C1 segment of cervical spinal cord (tissue), 14 donors: ENCODE results near the gene ABCB8.

Experiments used
- DNase-seq, 14 donors: peaks; one replicate each; lab custom pipeline; 2025; lab: John Stamatoyannopoulos, UW

ABCB8 gene

DNA sequence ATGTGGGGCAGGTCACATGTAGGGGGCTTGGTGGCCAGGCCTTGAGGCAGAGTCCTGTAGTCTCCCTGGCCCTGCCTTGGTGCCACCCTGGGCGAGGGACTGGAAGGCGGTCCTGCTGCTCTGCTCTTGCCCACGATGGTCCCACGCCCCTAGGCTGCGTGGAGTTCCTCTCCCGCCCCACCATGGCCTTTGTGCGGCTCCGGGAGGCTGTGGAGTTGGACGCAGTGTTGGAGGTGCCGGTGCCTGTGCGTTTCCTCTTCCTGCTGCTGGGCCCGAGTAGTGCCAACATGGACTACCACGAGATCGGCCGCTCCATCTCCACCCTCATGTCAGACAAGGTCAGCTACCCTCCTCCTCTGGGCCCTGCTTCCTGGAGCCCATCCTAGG is 42.3 kb downstream of the ABCB8 start:
- DNase-seq: no peak

DNA sequence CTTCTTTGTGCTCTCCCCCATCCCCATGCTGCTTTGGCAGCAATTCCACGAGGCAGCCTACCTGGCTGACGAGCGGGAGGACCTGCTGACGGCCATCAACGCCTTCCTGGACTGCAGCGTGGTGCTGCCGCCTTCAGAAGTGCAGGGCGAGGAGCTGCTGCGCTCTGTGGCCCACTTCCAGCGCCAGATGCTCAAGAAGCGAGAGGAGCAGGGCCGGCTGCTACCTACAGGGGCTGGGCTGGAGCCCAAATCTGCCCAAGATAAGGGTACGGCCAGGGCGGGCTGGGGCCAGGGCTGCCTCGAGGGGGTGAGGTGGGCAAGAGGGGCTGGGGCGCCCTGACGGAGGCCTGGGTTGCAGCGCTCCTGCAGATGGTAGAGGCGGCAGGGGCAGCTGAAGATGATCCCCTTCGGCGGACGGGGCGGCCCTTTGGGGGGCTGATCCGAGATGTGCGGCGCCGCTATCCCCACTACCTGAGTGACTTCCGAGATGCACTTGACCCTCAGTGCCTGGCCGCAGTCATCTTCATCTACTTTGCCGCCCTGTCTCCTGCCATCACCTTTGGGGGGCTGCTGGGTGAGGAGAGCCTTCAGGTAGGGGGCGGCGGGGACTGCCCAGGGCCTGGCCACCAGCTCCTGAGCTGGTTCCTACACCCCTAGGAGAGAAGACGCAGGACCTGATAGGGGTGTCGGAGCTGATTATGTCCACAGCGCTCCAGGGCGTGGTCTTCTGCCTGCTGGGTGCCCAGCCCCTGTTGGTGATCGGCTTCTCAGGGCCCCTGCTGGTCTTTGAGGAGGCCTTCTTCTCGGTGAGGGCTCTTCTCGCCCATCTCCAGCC is 43.0 kb downstream of the ABCB8 start:
- DNase-seq: no peak

DNA sequence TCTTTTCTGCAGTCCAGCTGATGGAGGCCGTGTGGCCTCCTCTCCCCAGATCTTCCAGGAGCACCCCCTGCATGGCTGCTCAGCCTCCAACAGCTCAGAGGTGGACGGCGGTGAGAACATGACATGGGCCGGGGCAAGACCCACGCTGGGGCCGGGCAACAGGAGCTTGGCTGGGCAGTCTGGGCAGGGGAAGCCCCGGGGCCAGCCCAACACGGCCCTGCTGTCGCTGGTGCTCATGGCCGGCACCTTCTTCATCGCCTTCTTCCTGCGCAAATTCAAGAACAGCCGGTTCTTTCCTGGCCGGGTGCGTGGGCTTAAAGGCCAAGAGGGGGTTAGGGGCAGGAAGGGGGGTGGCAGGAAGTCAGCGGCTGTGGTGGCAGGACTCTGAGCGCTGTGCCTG is 45.7 kb downstream of the ABCB8 start:
- DNase-seq: no peak

DNA sequence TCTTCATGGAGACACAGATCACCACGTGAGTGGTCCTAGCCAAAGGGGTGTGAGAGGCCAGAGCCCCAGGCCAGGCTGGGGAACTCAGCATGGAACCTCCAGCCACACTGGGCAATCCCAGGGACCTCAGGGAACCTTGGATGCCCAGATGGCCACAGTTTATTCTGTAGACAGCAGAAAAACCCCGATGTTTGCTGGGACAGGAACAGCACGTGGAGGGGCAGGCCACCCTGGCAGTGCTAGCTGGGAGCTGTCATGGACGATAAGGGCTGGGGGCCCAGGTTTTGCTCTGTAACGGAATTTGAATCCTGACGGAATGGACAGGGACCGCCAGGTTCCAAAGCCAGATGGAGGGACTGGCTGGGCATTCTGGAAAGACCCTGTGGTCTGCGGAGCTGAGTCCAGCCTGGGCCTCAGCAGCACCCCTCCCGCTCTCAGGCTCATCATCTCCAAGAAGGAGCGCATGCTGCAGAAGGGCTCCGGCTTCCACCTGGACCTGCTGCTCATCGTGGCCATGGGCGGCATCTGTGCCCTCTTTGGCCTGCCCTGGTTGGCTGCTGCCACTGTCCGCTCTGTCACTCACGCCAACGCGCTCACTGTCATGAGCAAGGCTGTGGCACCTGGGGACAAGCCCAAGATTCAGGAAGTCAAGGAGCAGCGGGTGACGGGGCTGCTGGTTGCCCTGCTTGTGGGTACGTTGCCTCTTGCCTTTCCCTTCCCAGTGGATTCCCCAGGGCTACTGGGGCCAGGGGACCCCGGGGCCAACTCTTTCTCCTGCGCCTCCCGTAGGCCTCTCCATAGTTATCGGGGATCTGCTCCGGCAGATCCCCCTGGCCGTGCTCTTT is 46.8 kb downstream of the ABCB8 start:
- no peak for DNase-seq

DNA sequence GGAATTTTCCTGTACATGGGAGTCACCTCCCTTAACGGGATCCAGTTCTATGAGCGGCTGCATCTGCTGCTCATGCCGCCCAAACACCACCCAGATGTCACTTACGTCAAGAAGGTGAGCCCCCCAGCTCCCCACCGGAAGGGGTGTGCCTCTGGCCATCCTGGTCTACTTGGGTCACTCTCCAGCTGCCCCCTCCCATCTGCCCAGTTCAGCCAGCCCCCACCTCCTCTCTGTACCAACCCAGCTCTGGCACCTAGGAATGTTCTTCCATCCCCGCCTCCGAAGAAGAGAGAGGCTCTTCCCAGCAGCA is 47.4 kb downstream of the ABCB8 start:
- DNase-seq: no peak

DNA sequence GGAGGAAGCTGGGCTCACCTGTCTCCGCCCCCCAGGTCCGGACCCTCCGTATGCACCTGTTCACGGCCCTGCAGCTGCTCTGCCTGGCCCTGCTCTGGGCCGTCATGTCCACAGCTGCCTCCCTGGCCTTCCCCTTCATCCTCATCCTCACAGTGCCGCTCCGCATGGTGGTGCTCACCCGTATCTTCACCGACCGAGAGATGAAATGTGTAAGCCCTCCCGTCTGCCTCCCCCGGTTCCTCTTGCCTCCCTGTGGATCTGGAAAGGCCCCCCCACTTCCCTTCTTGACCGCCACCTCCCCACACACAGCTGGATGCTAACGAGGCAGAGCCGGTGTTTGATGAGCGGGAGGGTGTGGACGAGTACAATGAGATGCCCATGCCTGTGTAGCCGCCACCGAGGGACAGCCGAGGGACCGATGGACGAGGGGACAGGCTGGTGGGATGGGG is 47.8 kb downstream of the ABCB8 start:
- DNase-seq: no peak

DNA sequence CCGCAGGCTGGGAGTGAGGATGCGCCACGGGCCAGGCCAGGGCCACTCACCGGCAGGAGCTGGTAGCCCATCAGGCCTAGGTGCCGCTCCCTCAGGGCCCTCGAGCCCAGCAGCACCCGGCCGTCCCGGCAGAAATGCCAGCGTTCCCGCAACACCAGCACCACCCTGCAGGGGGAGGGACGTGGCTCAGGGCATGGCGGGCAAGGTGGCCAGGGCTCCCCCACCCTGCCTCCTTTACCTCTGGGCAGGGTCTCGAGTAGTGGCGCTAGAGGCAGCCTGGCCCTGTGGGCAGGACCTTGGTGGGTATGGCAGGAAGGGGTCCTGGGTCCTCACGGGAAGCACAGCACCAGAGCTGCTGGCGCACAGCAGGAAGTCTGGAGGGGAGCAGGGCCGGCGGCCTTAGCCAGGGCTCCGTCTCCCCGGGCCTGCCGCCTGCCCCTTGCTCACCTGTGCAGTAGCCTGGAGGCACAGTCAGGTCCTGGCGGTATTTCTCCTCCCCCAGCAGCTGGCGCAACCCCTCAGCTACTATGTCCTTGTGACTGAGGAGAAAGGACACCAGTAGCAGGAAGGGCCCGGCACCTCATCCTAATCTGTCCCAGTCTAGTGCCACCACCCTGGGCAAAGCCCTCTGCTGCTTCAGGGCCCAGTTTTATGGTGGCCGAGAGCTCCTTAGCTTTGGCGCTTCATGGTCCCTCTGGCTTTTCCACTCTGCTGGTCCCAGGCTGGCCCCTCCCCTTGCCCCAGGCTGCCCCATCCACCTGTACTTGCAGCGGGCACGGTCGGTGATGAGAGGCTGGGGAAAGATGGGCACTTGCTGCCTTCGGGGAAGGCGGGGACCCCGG is 48.8 kb downstream of the ABCB8 start:
- no peak for DNase-seq

DNA sequence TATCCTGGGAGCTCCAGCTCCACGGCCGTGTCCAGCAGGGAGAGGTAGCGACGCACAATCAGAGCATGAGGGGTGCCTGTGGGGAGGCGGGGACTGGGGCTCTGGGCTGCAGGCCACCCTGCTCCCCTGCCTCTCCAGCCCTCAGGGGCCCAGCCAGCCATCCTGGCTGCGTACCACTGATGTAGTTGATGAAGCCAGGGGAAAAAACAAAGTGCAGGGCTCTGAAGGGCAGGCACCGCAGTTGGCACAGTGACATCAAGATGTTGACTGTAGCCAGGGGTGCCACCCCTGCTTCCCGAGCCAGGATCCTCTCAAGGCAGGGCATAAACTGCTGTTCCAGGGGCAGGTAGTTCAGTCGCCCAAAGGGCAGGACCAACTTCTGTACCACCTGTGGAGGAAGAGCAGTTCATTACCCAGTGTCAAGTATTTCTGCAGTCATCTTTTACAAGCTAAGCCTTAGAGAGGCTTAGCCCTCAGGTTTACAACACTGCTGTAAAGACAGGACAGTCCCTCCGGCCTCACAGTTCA is 49.5 kb downstream of the ABCB8 start:
- no peak for DNase-seq

DNA sequence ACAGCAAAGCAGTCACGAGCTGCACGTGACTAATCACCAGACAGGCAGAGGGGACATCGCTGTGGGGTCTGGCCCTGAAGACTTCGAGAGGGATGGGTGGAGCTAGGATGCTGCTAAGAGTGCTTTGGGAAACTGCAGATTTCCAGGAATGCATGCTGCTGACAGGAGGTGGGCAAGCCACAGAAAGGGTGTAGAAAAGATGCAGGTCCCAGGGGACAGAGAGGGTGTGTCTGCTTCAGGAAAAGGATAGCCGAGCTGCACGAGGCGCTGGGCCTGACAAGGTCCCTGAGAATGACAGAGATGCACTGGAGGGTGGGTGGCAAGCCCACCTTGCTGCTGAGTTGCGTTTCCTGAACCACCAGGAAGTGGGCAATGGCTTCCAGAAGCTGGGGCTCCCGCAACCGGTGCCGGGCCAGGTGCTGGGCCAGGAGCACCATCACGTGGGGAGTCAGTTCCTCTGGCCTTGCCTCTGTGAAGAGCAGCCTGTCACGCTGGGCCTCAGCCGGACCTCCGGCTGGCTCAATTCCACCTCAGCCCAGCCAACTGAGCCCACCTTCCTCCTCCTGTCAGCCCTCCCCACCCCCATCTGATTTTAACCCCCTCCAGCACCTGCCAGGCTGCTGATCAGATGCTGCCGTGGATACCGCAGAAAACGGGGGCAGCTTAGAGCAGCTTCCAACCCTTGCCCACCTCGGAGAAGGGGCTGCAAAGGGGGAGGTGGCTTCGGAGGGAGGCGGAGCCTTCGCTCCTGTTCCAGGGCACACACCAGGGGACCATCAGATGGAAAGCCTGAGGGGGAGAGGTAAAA is 50.2 kb downstream of the ABCB8 start:
- DNase-seq: no peak

DNA sequence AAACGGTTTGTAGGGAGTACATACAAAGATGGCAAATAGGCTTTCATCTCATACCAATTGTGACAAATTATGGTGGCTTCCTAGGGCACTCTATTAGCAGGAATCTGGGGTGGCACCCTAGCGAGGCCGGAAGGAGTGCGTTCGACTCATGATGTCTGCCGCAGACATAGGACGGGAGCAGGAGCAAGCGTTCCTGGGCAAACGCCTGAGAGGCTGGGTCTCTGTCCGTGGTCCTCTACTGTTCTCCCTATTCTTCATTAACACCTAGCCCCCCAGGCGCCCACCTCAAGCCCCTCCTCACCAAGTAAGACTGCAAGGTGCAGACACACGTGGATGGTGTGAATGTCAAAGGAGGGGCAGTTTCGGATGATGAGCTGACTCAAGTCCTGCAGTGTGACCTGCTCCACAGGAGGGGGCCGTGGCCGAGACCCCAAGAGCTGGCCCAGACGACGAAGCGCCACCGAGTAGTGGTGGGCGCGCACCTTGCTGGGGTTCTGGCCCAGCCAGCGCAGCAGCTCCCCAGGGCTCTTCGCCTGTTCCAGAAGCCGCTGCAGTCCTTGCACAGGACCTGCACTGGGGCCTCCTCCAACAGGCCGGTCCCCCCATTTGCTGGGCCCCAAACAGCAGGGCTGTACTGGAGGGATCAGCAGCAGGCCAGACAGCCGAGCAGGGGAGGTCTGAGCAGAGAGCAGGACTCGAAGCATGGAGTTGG is 51.1 kb downstream of the ABCB8 start:
- no peak for DNase-seq

DNA sequence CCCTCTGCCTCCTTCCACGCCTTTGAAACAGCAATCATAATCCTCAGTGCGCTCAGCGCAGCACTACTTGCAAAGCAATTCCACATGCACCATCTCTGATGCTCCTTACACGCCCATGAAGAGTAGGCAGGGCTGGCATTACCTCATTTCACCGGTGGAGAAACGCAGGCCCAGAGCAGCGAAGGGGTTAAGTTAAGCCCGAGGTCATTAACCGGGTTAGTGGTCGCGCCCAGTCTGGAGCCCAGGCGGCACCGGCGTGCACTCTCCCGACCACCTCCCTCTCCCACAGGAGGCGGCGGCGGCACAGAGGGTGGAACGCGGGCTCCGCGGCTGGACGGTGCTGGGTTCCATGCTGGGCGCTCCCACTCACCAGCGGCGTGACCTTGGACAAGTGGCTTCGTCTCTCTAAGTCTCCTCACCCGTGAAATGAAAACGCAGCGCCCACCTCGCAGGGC is 51.8 kb downstream of the ABCB8 start:
- peak in 1 of 14 donors; percentile 52 for DNase-seq

DNA sequence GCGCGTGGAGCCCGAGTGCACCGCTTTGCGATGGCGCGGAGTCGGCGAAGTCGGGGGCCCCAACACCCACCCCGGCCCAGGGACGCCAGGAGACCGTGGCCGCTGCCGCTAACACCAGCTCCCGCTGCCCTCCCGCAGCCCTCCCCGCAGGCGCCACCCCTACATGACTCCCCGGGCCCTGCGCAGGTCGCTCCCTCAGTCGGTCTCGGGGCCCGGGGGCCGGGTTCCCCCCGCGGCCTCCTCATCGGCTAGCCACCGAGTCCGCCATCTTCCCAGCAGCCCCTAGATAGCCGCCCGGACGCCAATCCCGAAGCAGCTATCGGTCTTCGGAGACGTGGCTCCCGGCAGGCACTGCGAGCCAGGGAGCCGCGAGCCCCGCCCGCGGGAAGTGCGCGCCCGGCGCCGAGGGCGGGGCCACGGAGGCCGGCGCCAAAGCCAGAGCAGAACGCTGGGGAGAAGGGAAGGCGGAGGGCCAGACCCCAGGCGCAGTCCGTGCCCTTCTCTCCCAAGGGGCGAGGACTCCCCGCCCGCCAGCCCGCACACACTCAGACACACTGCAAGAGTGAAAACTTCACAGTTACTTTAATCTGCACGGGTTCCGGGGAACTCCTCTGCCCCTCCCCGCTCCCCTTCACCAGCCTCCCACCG is 52.4 kb downstream of the ABCB8 start, which contains the start of gene FASTK:
Gene FASTK (minus strand): TSS at position 288 of the 648 bp plus-strand sequence. CDS start 43 bp downstream, at position 245.
- DNase-seq: peak; percentile 37 to 92 (median 84)

DNA sequence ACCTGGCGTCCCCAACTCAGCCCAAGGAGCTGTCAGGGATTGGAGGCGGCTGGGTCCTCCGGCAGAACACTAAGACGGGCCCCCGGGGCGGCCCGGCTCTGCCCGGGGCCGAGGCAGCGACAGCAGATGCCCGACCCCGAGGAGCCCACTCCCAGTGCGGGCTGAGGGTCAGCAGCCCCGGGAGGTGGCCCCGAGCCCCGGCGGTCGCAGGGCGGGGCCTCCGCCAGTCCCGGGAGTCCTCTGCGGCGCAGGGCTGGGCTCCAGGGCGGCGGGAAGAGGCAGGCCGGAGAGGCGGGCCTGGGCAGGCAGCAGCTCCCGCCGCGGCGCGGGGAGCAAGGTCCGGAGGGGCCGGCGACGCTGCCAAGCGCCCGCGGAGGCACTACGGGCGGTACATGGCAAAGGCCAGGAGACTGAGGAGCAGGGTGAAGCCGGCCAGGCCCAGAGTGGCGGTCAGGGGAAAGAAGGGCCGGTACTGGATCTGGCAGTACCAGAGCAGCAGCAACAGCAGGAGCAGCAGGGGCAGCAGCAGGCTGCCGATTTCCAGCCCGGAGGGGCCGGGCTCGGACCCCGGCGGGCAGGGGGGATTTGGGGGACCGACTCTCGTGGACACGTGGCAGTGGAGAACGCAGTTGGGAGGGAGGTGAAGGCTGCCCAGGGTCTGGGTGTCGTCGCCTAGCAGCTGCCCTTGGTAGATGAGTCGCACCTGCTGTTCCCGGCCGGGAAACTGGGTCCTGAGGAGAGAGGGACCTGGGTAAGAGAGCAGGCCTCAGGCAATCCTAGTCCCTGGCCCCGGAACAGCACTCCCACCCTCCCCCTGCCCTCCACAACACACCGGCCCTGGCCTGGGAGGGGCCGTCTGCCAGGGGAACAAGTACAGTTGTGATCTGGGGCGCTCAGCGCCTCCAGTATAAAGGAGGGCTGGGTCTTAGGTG is 53.2 kb downstream of the ABCB8 start:
- no peak for DNase-seq

DNA sequence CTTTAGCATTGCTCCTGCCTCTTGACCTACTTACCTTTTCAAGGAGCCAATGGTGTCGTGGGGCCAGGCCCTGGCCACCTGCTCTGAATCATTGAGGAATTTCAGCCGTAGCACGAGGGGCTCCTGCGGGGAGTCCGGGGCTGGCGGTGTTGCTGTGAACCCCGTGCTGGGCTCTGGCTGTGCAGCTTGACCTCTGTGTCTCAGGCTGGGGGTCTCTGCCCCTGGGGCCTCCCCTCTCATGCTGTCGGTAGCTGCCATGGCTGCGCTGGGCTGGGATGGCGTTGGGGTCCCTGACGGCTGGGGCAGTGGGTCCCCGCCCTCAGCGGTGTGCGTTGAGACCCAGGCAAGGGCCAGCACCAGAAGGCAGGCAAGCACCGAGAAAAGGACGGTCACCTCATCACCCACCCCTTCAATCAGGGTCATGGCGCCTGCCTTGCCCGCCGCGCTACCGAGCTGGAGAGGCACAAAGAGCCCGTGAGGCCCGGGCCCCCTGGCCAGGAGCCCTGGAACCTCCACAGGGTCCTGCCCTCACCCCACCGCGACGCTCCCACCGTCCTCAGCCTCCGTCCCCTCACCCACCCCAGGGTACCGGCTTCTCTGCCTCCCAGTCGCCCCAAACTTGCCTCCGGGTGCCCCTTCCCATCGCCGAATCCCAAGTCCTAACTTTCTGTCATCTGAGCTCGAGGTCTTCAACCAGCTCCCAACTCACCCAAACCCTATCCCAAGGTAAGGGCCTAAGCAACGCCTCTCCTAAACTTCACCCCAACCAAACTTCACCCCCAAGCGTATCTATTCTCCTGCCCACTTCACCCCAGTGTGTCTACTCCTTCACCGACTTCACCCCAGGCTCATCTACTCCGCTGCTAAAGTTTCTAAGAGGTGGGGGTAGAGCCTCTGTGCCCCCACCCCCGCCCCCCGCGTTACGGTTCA is 54.2 kb downstream of the ABCB8 start:
- DNase-seq: no peak

DNA sequence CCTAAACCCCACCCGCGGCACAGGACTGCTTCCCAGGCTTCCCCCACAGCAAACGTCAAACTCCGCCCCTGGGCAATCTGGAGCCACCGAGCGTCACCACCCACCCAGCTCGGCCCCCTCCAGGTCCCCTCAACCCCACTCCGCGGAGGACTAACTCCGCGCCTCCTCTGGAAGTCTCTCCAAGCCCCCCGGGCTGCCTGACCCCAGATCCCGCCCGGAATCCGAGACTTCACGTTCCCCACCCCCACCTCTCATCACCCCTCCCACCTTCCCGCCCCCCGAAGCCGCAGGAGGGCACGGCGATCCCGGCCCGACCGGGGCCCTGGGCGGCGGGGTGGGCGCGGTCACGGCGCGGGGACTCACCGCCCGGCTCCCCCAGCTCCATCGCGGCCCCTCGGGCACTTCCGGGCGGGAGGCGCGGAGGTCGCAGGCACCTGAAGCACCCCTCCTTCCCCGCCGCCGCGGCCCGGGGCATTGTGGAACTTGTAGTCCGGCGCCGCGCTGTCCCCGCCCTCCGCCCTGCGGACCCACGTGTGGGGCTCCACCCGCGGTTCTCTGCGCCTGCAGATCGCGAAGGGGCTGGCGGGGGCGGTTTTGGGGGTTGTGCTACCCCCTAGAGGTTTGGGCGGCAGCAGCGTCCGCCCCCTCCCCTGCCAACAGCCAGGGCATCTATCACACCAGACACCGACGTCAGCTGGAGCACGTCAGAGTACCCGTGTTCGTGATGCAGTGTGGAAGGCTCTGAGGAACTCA is 55.0 kb downstream of the ABCB8 start, which contains the start of gene TMUB1:
Gene TMUB1 (minus strand): TSS at position 423 of the 753 bp plus-strand sequence. CDS start 930 bp downstream, outside the sequence.
- peak in 13 of 14 donors; percentile 42 to 79 (median 69) for DNase-seq

DNA sequence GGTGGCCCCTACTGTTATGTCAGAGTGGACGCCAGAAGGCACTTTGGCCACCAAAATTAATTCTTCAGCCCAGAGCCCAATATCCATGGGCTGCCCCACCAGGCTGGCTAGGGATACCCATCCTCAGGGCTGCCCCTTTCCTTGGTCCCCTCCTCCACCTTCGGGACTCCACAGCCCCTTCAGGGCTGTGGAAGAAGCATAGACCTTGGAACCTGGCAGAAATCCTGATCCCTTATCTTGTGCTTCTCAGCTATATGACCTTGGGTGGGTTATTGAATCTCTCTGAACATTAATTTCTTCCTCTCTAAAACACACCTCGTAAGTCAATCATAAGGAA is 55.5 kb downstream of the ABCB8 start:
- no peak for DNase-seq

DNA sequence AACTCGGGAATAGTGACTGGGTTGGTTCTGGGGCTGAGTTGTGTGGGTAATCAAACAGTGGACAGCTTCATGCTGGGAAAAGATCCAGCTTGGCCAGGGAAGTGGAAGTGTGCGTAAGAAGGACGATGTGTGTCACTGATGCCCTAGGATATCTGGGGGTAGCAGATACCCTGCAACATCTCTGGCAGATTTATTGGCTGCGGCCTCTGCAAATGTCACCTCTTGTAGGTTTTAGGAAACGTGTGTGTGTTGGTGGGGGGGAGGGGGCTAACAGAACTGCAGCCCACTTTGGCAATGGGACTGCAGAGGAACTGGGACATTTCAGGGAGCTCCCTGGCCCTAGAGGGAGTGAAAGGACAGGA is 57.1 kb downstream of the ABCB8 start:
- no peak for DNase-seq
